Mucosa of descending colon (tissue), 3 donors: ENCODE data around the gene FAM131C. TPM values are rescaled to one million over a fixed set of nuclear protein-coding genes. Genes with fewer than 3 reads are reported as not detected.

ENCODE experiments used
- ATAC-seq: fragments of 200-7000 bp; cut with Tn5 transposase; one replicate; pipeline ENCODE4 v1.9.1; 2020; ENCODE audit warnings: mild to moderate bottlenecking, moderate library complexity
- DNase-seq, 3 donors: peaks; one replicate each; pipeline ENCODE4 v3.0.0-alpha.2; 2020
- H3K36me3 ChIP-seq: fragments of 200-600 bp; one replicate; pipeline ENCODE4 v1.8.0; 2021; ENCODE audit warnings: low read depth, mild to moderate bottlenecking
- H3K4me1 ChIP-seq: fragments of 200-600 bp; one replicate; pipeline ENCODE4 v1.8.0; 2021; ENCODE audit warnings: low read depth, mild to moderate bottlenecking
- H3K4me3 ChIP-seq: fragments of 200-600 bp; one replicate; pipeline ENCODE4 v1.8.0; 2021; ENCODE audit warnings: mild to moderate bottlenecking
- H3K9me3 ChIP-seq: fragments of 200-600 bp; one replicate; pipeline ENCODE4 v1.8.0; 2021; ENCODE audit warnings: mild to moderate bottlenecking
- intact Hi-C, 2 donors: fragments of 100-400 bp; cut with DNase I in 1 of 2; cut with micrococcal nuclease in 1 of 2; formaldehyde crosslinking; loops; one replicate each; pipeline versions ENCODE4 v1.11.0 to v1.11.1; 2022; cut with DNase I, micrococcal nuclease
- total RNA-seq, 3 donors: library from RNA; stranded (reverse); fragmentation: NEBNext Ultra II Directional in 2 of 3; extraction: Animal tissue kit (Norgen Biotek cat#: 25700) in 2 of 3; gene quantifications; one replicate each; pipeline versions ENCODE4 v1.2.1 to v1.2.4, GENCODE V29; 2021 to 2023
- TF ChIP-seq, protein P1 (sequence below): fragments of 200-600 bp; IDR thresholded peaks from one replicate; pipeline ENCODE4 v1.8.0; 2022; ENCODE audit warnings: antibody characterized with exemption, mild to moderate bottlenecking
- donor health status: DM: no; HTN: no; CAD: no; lungs with moderate emphysema.
- donor health status: DM: no; HTN: no; CAD: no.
- donor health status: DM: no; HTN: yes; CAD: no.

Gene FAM131C
- total RNA-seq, 3 donors from 2014 or later = 3.5 TPM; not detected in 2

DNA sequence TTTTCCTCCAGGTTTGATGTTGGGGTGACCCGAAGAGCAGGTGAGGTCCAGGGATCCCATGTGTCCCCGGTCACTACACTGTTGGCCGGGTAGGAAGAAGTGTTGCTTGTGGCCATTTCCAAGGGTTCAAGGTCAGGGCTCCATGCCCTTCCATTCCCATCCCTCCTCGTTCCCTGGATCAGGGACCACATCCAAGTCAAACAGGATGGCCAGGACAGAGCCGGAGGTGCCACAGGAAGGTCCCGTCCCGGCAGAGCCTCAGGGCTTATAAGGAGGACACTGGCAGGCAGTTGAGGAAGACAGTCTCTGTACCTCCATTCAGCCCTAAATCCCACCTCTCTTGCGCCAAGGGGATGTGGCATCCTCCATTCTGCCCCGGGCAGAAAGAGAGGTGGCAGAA is 22.0 kb upstream of the FAM131C start:
- no peaks in the 10 kb centered on the region for H3K36me3 ChIP-seq
- no peak overlapping the region for H3K4me3 ChIP-seq
- ATAC-seq (no peak), DNase-seq (no peak)
- no peaks in the 10 kb centered on the region for H3K4me1 ChIP-seq
- TF ChIP-seq, protein P1, sequence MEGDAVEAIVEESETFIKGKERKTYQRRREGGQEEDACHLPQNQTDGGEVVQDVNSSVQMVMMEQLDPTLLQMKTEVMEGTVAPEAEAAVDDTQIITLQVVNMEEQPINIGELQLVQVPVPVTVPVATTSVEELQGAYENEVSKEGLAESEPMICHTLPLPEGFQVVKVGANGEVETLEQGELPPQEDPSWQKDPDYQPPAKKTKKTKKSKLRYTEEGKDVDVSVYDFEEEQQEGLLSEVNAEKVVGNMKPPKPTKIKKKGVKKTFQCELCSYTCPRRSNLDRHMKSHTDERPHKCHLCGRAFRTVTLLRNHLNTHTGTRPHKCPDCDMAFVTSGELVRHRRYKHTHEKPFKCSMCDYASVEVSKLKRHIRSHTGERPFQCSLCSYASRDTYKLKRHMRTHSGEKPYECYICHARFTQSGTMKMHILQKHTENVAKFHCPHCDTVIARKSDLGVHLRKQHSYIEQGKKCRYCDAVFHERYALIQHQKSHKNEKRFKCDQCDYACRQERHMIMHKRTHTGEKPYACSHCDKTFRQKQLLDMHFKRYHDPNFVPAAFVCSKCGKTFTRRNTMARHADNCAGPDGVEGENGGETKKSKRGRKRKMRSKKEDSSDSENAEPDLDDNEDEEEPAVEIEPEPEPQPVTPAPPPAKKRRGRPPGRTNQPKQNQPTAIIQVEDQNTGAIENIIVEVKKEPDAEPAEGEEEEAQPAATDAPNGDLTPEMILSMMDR = no peak
- H3K9me3 ChIP-seq = no peaks in the 10 kb centered on the region
- intact Hi-C loops = no loop called here

DNA sequence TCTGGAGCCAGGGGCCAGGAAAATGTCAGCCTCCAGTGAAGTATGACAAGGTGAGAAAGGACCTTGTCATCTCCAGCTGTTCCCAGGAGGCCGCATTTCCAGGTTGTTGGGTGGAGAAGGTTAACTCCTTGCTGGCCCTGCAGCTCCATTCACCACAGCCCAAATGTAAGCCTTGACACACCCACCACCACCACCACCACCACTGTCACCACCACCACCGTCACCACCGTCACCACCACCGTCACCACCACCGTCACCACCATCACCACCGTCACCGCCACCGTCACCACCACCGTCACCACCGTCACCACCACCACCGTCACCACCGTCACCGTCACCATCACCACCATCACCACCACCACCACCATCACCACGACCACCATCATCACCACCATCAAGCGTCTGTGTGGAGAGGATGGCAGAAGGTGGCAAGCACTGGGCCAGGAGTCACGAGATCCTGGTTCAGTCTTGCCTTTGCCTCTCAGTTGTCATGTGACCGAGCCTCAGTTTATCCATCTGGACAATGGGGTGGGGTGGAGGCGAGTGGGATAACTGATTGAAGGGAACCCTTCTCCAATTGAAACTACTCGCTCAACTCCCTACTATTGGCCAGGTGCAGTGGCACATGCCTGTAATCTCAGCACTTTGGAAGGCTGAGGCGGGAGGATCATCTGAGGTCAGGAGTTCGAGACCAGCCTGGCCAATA is 21.2 kb upstream of the FAM131C start:
- intact Hi-C loops = no loop called here
- DNase-seq (no peak), ATAC-seq (no peak)
- Histone ChIP-seq H3K9me3 (no peaks in the 10 kb centered on the region), H3K4me1 (no peaks in the 10 kb centered on the region), H3K36me3 (no peaks in the 10 kb centered on the region), H3K4me3 (no peak overlapping the region)
- TF ChIP-seq, protein P1 = no peak

DNA sequence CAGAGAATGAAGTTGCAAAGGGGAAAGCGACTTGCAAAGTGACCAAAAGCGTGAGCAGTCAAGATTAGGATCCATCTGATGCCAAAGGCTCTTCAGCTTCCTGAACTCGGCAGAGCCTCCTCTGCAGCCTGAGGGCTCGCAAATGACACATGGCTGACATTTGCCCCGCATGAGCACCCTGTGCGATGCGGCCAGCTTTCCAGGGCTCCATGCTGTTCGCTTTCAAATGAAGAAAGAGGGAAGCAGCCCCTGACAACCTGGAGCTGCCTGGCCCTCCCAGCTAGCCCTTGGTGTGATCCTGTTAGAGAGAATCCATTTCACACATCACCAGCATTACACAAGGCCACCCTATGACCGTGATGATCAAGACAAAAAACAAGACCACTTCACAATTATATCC is 20.2 kb upstream of the FAM131C start:
- Histone ChIP-seq H3K36me3 (no peaks in the 10 kb centered on the region), H3K9me3 (no peaks in the 10 kb centered on the region), H3K4me3 (no peak overlapping the region), H3K4me1 (no peaks in the 10 kb centered on the region)
- intact Hi-C loops = no loop called here
- DNase-seq = no peak
- TF ChIP-seq, protein P1 = no peak
- no peak for ATAC-seq

DNA sequence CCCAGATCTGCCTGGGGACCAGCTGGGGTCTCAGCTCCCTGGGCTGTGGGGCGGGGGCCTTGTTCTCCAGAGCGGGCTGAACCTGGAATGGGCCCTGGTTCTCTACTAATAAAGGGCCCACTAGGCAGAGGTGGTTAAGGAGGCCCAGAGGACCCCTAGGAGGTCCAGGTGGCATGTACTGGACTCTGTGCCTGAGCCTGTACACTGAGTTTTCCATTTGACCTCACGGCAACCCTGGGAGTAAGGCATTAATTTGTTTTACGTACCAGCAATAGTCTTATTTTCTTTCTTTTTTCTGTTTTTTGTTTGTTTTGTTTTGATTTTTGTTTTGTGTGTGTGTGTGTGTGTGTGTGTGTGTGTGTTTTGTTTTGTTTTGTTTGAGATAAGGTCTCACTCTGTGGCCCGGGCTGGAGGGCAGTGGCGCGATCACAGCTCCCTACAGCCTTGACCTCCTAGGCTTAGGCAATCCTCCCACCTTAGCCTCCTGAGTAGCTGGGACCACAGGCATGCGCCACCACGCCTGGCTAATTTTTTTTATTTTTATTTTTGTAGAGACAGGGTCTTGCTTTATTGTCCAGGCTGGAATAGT is 19.6 kb upstream of the FAM131C start:
- intact Hi-C loops = no loop called here
- DNase-seq (no peak), ATAC-seq (no peak)
- Histone ChIP-seq H3K36me3 (no peaks in the 10 kb centered on the region), H3K9me3 (no peaks in the 10 kb centered on the region), H3K4me3 (no peak overlapping the region), H3K4me1 (no peaks in the 10 kb centered on the region)
- TF ChIP-seq, protein P1 = no peak

DNA sequence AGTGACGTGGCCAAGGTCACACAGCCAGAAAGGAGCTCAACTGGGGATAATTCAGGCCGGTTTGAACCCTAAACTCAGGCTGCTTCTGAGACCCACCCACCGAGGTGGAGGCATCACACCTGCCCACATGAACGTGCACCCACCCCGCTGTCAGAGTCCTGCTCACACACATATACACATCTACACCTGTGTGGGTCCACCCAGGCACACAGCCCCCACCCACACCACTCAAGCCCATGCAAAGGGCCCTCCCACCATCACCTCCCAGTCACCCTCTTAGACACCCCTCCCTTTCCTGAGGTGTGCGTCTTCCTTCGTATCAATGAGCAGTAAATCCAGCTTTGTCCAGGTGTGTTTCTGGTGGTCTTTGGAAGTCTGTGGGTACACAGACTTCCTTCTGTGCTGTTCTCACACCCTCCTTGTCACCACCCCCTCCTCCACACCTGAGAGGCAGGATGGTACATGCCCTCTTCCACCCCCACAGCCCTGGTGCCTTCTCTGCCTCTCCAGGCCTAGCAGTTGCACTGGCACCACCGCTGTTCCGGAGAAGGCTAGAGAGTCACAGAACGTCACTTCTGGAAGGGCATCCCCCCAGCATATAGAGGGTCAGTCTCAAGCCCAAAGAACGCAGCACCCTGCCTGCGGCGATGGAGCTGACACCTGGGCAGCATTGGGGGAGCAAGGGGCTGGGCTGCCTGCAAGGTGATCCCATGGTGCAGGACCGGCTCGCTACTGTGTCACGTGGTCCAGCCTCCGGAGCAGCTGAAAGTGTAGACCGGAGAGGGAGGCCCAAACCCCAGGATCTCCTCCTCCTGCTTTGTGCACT is 18.9 kb upstream of the FAM131C start:
- no peak overlapping the region for H3K4me3 ChIP-seq
- ATAC-seq (no peak), DNase-seq (no peak)
- H3K36me3 ChIP-seq = no peaks in the 10 kb centered on the region
- H3K4me1 ChIP-seq = no peaks in the 10 kb centered on the region
- intact Hi-C loops = no loop called here
- TF ChIP-seq, protein P1 = no peak
- H3K9me3 ChIP-seq = no peaks in the 10 kb centered on the region
